T-helper 17 cell (primary cell): ENCODE measurements around the gene SSPN. TPM values are rescaled to one million over a fixed set of nuclear protein-coding genes. Genes with fewer than 3 reads are reported as not detected.

Experiments
- ATAC-seq: fragments of 150-1000 bp; cut with Tn5 transposase; 2 replicates; pipeline ENCODE4 v1.10.0; 2021; ENCODE audit warnings: mild to moderate bottlenecking, moderate library complexity
- DNase-seq, 3 donors: peaks; one replicate each; pipeline versions ENCODE4 v3.0.0 to v3.0.0-alpha.2; 2020 to 2021
- H3K9me3 ChIP-seq: one replicate; pipeline ENCODE4 v1.7.0; 2013; ENCODE audit warnings: low read length, mild to moderate bottlenecking; ENCODE audit not compliant: control insufficient read depth, poor library complexity, severe bottlenecking
- H3K27ac Mint-ChIP-seq: one replicate; pipeline ENCODE4 v1.8.0; 2022; ENCODE audit warnings: mild to moderate bottlenecking, moderate library complexity, mixed read lengths
- H3K27me3 Mint-ChIP-seq: one replicate; pipeline ENCODE4 v1.8.0; 2022; ENCODE audit warnings: mixed read lengths
- H3K36me3 Mint-ChIP-seq: one replicate; pipeline ENCODE4 v1.8.0; 2022; ENCODE audit warnings: low read depth, mixed read lengths
- H3K4me1 Mint-ChIP-seq: one replicate; pipeline ENCODE4 v1.8.0; 2022; ENCODE audit warnings: mild to moderate bottlenecking, mixed read lengths
- H3K4me3 Mint-ChIP-seq: one replicate; pipeline ENCODE4 v1.8.0; 2022; ENCODE audit warnings: mild to moderate bottlenecking, moderate library complexity, mixed read lengths
- total RNA-seq, 4 donors: library from RNA in 2 of 4; stranded (reverse) in 2 of 4; gene quantifications; one replicate each; pipeline ENCODE4 v1.2.3 and lab custom pipeline; 2022 to 2026

The SSPN gene
- total RNA-seq, 2 donors from 2014 or later: 1.7 TPM; not detected in 1

DNA sequence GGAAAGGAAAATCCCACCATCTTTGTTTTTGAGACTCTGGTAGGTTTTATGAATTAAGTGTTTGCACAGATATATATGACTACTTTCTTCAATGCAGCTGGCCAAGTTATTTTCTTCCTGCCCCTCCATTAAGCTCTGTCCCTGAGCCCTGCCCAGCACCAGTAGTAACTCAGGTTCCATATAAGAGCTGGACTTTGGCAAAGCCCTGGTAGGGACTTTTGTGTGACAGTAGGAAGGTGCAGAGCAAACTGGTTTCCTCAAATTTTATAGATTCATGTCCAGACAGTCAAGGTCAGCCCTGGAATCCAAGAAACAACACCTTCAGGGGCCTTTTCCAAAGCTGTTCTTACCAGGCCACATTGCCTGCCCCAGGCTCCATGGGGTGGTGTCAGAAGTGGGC lies 47.3 kb downstream of the SSPN start:
- H3K9me3 ChIP-seq: no peaks in the 10 kb centered on the region
- no peaks in the 10 kb centered on the region for H3K4me1 Mint-ChIP-seq
- DNase-seq (no peak), ATAC-seq (no peak)
- H3K27me3 Mint-ChIP-seq: peaks cover 36% of the 10 kb centered on the region
- peaks cover 2% of the 10 kb centered on the region for H3K36me3 Mint-ChIP-seq
- no peak overlapping the region for H3K27ac Mint-ChIP-seq
- H3K4me3 Mint-ChIP-seq: no peak overlapping the region

DNA sequence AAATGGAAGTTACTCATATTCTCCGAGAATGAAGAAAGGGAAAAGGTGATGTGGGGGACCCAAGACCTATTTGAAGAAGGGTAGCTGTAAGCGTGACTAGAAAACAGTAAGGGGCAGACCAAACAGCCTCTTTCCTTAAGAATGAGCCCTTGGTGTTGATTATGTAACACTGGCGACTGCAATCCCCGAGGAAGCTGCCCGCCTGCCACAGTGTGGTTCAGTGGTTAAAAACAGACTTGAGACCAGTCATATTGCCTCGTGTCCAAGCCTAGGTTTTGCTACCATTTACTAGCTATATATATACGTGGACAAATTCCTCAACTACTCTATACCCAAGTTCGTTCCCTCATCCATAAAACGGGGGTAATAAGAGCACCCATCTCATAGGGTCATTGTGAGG lies 49.1 kb downstream of the SSPN start:
- H3K4me3 Mint-ChIP-seq: no peak overlapping the region
- H3K4me1 Mint-ChIP-seq: no peaks in the 10 kb centered on the region
- no peak for ATAC-seq

DNA sequence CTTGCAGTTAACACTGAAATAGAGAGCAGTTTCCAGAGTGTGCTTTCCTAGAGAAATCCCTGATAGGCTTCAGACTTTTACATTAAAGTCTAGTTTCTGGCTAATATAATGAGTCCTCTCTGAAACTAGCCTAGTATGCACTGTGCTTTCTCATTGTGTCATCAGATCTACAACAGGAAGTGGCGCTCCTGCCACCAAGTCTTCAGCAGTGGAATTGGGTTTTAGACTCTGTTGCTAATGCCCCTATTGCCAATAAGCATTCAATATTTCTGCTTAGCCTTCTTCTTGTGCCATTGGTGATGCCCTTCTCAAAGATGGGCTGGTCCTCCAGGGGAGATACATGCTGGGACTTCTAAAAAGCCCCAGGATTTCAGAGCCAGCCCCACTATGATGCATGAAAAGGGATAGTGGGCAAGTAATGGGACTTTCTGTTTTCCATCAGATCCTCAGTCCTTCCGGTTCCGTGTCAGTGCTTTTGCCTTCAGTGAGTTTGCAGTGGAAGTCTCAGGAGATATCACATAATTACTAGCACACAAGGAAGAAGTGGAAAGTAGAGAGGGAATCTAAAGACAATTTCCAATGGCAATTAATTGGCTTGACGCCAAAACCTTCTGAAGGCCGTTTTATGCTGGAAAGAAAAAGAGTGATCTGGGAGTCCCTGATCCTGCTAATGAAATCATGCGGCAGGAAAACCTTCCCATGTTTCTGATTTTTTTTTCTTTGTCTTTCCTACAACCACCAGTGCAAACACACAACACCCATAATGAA lies 50.0 kb downstream of the SSPN start:
- Mint-ChIP-seq H3K36me3 (no peaks in the 10 kb centered on the region), H3K27me3 (peaks cover 16% of the 10 kb centered on the region), H3K27ac (no peak overlapping the region), H3K4me1 (no peaks in the 10 kb centered on the region), H3K4me3 (no peak overlapping the region)
- DNase-seq (no peak), ATAC-seq (no peak)
- H3K9me3 ChIP-seq: no peaks in the 10 kb centered on the region

More for the DNA sequence above, 49.1 kb downstream of the SSPN start:
- DNase-seq: no peak
- peaks cover 2% of the 10 kb centered on the region for H3K36me3 Mint-ChIP-seq
- H3K27ac Mint-ChIP-seq: no peak overlapping the region
- H3K9me3 ChIP-seq: no peaks in the 10 kb centered on the region
- peaks cover 20% of the 10 kb centered on the region for H3K27me3 Mint-ChIP-seq

DNA sequence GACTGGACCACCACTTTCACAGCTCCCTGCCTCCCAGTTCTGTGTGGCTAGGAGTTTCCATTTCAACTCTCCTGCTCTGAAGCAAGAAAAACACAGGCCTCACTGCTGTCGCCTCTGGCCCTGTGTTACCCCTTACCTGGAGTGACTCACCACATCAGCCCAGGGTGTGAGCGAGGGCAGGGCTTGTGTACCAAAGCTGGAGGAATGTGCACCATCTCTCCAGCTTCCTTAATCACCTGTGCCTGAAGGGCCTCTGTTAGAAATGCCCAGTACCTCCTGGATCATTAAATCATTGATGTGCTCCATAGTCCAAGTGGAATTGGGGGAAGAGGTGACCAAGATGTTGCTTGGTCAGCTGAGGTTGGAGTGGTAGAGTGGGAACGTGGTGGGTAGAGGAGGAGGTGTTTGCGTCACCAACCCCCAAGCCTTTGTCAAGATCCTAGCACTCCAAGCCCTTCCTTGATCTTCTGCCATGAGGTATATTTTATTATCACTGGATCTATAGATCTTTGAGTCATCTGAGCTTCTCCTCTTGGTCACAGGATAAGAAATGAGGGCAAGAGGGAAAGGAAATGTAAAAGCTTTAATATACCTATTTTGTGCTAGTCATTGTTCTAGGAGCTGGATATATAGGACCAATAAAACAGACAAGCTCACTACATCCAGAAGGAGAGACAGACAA lies 51.3 kb downstream of the SSPN start:
- no peaks in the 10 kb centered on the region for H3K36me3 Mint-ChIP-seq
- no peak for DNase-seq
- no peaks in the 10 kb centered on the region for H3K4me1 Mint-ChIP-seq
- peaks cover 16% of the 10 kb centered on the region for H3K27me3 Mint-ChIP-seq
- no peak overlapping the region for H3K4me3 Mint-ChIP-seq
- no peaks in the 10 kb centered on the region for H3K9me3 ChIP-seq
- no peak for ATAC-seq
- no peak overlapping the region for H3K27ac Mint-ChIP-seq

DNA sequence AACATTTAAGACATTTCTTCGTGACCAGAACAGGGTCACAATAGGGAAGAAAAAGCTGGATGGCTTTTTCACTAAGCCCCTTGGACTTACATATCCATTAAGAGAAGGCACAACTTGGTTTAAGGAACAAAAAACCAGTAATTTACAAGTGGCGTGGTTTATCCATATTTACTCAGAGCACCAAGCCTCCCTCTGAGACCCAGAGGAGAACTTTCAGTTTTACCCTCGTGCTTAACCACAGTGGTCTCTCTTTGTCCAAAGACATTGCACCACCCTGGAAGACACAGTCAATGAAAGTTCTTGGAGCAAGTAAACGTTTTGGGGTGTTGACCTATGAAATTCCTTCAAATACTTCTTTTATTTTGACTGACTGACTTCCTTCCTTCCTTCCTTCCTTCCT lies 52.5 kb downstream of the SSPN start:
- Mint-ChIP-seq H3K4me1 (no peaks in the 10 kb centered on the region), H3K4me3 (no peak overlapping the region), H3K27ac (no peak overlapping the region), H3K36me3 (no peaks in the 10 kb centered on the region), H3K27me3 (peaks cover 14% of the 10 kb centered on the region)
- DNase-seq (no peak), ATAC-seq (no peak)
- H3K9me3 ChIP-seq: no peaks in the 10 kb centered on the region

DNA sequence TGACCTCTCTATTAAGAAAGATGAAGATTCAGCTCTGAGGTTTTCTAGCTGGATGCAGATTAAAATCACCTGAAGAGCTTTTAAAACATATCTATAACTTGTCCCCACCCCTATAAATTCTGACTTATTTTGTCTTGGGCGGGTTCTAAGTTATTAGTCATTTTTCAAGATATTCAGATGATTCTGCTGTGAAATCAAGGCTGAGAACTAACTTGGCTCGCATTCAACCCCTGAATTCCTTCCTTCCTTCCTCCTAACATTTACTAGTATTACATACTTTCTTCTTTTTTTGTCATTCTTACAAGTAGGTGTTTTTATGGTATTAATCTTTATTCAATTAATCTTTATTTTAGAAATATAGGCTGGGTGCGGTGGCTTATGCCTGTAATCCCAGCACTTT lies 55.4 kb downstream of the SSPN start:
- no peaks in the 10 kb centered on the region for H3K9me3 ChIP-seq
- no peaks in the 10 kb centered on the region for H3K4me1 Mint-ChIP-seq
- H3K27me3 Mint-ChIP-seq: peaks cover 9% of the 10 kb centered on the region
- H3K36me3 Mint-ChIP-seq: no peaks in the 10 kb centered on the region
- no peak overlapping the region for H3K4me3 Mint-ChIP-seq
- no peak overlapping the region for H3K27ac Mint-ChIP-seq
- ATAC-seq: no peak
- no peak for DNase-seq

- peaks cover 8% of the 10 kb centered on the region for H3K27me3 Mint-ChIP-seq
- H3K4me1 Mint-ChIP-seq: no peaks in the 10 kb centered on the region
- DNase-seq (no peak), ATAC-seq (no peak)
- no peak overlapping the region for H3K27ac Mint-ChIP-seq
- no peaks in the 10 kb centered on the region for H3K9me3 ChIP-seq
- H3K36me3 Mint-ChIP-seq: no peaks in the 10 kb centered on the region
- no peak overlapping the region for H3K4me3 Mint-ChIP-seq
Measured at GRCh38 chr12:26251600-26251999, 56.2 kb downstream of the SSPN start.

GRCh38 chr12:26252946-26253345 lies 57.6 kb downstream of the SSPN start:
- no peaks in the 10 kb centered on the region for H3K36me3 Mint-ChIP-seq

DNA sequence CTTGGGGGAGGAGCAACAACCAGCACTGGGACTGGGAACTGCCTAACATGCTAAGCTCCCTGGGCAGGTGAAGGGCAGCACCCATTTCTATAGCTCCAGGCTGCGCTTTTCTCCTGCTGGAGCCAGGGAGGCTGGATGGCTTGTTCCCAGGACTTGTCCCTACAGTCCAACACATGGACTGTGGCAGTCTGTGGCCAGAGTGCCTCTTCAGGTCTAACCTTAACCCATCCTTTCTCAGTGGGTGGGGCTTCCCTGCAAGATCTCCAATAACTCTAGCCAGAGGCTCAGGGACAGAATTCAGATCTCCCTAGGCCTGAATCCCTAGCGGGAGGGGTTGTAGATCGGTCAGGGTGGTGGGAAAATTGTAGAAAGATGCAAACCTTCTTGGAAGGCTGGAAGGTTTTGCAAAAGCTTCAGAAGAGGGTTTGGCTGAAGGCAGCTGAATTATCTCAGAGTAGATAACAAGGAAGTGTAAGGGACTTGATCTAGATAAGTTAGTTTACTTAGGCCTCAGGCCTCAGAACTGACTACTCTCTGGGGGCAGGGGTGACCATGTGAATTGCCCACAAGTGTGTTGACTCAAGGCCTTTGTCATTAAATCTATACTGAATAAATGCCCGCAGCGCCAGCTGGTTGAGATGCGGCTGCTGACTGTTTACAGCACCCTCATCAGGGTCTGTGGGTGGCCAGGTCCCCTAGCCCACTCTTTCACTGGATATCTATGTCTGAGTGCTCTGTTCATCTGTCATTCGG lies 60.7 kb downstream of the SSPN start:
- Mint-ChIP-seq H3K27ac (no peak overlapping the region), H3K36me3 (no peaks in the 10 kb centered on the region), H3K4me3 (no peak overlapping the region)

More at GRCh38 chr12:26252946-26253345, 57.6 kb downstream of the SSPN start:
- ATAC-seq (no peak), DNase-seq (no peak)
- no peak overlapping the region for H3K4me3 Mint-ChIP-seq
- no peaks in the 10 kb centered on the region for H3K9me3 ChIP-seq
- H3K4me1 Mint-ChIP-seq: no peaks in the 10 kb centered on the region
- no peak overlapping the region for H3K27ac Mint-ChIP-seq
- no peaks in the 10 kb centered on the region for H3K27me3 Mint-ChIP-seq

DNA sequence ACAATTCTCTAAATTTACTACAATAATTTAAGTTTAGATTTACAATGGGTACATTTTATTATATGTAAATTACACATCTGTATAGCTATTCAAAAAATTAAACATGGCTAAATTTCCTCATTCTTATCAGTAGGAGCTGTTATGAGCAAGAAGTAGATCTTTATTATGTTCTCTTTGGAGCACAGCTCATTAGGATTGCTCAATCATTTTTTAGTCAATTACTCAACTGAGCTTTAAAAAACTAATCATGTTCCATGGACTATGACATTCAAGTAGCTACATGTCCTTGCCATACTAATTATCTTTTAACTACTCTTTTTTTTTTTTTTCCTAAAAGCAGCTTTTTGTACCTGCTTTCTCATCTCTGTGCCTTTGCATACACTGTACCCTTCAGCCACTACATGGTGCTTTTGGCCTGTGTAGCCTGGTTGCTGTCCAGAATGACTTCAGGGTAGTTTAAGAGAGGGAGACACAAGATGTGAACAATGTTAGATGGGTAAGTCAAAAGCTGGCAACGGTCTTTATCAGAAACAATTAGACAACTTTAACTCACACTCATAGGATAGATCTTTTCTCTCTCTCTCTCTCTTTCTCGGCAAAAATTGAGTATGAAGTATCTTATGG lies 69.0 kb downstream of the SSPN start:
- no peak for DNase-seq
- ATAC-seq: no peak
- Mint-ChIP-seq H3K36me3 (no peaks in the 10 kb centered on the region), H3K4me3 (no peak overlapping the region), H3K27me3 (no peaks in the 10 kb centered on the region), H3K4me1 (no peaks in the 10 kb centered on the region), H3K27ac (no peak overlapping the region)
- H3K9me3 ChIP-seq: no peaks in the 10 kb centered on the region

More for the DNA sequence above, 60.7 kb downstream of the SSPN start:
- H3K9me3 ChIP-seq: no peaks in the 10 kb centered on the region
- ATAC-seq: no peak
- Mint-ChIP-seq H3K27me3 (no peaks in the 10 kb centered on the region), H3K4me1 (no peaks in the 10 kb centered on the region)
- DNase-seq: no peak

DNA sequence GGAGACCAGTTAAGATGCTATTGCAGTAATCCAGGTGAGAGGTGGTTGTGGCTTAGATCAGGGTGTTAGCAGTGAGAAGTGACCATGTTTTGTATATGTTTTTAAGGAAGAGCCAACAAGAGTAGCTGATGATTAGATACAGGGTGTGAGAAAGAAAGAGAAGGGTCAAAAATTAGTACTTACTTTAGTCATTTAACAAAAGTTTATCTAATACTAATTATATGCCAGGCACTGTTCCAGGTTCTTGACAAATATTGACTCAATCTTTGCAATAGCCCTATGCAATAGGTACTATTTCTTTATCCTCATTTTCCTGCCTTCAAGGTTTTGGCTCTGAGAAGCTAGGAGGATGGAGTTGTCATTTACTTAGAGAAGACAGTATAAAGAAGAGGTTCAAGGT lies 70.2 kb downstream of the SSPN start:
- no peak for ATAC-seq
- H3K4me3 Mint-ChIP-seq: no peak overlapping the region

DNA sequence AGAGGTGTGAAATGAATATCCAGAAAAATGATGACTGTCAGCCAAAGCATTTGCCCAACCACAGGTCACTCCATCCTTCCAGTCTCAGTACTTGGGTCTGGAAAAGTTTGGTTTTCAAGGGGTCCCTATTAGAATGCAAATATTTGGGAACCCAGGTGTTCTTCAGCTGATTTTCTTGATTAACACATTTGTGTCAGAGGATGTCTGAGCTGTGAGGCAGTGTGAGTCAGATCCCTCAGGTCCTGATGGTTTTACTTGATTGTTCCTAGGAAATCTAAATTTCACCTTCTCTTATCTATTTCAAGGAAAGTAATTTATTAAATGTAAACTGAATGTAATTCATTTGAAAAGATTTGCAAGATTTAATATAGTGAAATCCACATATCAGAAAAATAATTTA lies 71.5 kb downstream of the SSPN start:
- DNase-seq (no peak), ATAC-seq (no peak)
- H3K9me3 ChIP-seq: no peaks in the 10 kb centered on the region
- Mint-ChIP-seq H3K36me3 (no peaks in the 10 kb centered on the region), H3K4me1 (peaks cover 1% of the 10 kb centered on the region), H3K27ac (no peak overlapping the region), H3K27me3 (peaks cover 8% of the 10 kb centered on the region), H3K4me3 (no peak overlapping the region)

More for the DNA sequence above, 70.2 kb downstream of the SSPN start:
- no peak for DNase-seq
- H3K27me3 Mint-ChIP-seq: no peaks in the 10 kb centered on the region
- H3K4me1 Mint-ChIP-seq: no peaks in the 10 kb centered on the region
- H3K9me3 ChIP-seq: no peaks in the 10 kb centered on the region
- H3K36me3 Mint-ChIP-seq: no peaks in the 10 kb centered on the region
- no peak overlapping the region for H3K27ac Mint-ChIP-seq
